ENCODE measurements around the gene MS4A13.
"Not testable (repeated sequence)": the region's sequence is repeated elsewhere in the genome, so short reads cannot be mapped to it uniquely, and the experiment has no call there.

MS4A13 gene

DNA sequence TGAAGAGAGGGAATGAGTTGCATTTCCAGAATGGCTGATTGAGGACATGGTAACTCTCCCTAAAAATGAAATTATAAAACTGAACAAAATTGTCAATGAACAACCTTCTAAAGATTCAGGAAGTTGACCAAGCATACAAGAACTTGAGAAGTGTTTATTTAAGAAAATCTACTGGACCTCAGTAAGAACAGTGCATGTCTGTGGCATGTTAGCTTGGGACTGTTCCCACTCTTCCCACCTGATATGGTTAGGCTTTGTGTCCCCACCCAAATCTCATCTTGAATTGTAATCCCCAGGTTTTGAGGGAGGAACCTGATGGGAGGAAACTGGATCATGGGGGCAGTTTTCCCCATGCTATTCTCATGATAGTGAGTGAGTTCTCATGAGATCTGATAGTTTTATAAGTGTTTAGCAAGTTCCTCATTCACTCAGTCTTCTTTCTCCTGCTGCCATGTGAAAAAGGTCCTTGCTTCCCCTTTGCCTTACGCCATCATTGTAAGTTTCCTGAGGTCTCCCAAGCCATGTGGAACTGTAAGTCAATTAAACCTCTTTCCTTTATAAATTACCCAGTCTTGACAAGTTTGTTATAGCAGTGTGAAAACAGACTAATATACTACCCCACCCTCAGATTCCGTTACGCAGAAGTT, 15.4 kb downstream of the MS4A13 start:
- DNase-seq (ENCODE audit: low spot score), result no peak

- DNase-seq (ENCODE audit: low spot score), result not testable (repeated sequence)
These were observed 17.2 kb downstream of the MS4A13 start for GRCh38 chr11:60532383-60532782.

- not testable (repeated sequence) for DNase-seq (ENCODE audit: low spot score)
These were observed 23.4 kb downstream of the MS4A13 start for GRCh38 chr11:60538627-60539026.

DNA sequence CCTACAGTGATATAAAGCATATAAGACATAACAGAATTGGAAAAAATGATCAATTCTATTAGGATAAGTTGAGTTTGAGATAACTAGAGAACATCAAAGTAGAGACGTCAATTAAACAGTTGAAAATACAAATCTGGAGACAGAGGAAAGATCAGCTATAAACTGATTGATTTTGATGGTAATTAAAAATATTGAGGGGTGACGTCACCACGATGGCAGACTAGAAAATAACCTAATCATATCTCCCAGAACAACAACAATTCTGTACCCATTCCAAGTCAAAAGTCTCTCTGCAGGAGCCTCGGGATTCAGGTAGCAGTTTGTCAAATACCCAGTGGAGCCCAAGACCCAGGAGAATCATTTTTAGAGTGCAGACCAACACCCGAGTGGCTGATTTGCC, 28.9 kb downstream of the MS4A13 start:
- DNase-seq (ENCODE audit: low spot score), result no peak

- no peak for DNase-seq (ENCODE audit: low spot score)
These were observed 46.1 kb downstream of the MS4A13 start for GRCh38 chr11:60561254-60561653.

DNA sequence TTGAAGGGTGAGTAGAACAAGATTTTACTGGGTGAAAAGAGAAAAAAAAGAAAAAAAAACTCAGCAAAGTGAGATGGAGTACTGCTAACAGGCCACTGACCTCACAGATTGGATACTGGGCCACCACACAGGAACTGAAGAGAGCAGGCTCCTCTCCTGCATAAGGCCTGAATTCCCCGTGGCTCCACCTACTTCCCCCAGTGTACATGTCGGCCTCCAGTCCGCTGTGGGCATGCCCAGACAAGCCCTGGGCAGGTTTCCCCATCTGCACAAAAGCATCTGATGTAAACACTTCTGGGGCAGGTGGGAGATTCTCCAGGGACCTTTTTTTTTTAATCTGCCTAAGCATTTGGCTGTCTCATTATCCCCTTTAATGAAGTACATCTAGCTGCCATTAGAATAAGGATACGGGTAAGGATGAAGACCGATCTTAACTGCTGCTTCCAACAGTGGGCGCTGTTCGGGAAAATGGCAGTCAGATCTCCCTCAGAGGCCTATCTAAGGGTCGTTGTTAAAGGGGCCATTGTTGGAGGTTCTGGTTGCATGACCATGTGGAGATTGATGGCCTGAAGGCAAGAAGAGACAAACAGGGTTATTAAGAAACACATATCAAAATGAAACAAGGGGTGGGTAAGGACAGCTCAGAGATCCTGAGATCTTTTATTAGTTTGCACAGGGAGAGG, 48.5 kb downstream of the MS4A13 start:
- peak; percentile 73 for DNase-seq (ENCODE audit: low spot score)

DNA sequence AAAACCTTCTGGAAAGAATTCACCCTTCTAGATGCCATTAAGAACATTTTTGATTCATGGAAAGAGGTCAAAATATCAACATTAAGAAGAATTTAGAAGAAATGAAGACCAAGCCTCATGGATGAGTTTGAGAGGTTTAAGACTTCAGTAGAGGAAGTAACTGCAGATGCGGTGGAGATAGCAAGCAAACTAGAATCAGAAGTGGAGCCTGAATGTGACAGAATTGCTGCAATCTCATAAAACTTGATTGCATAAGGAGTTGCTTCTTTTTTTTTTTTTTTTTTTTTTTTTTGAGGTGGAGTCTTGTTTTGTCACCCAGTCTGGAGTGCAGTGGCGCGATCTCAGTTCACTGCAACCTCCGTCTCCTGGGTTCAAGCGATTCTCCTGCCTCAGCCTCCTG, 51.6 kb downstream of the MS4A13 start:
- DNase-seq (ENCODE audit: low spot score), result no peak

GRCh38 chr11:60570970-60571369, 55.8 kb downstream of the MS4A13 start:
- no peak for DNase-seq (ENCODE audit: low spot score)

DNA sequence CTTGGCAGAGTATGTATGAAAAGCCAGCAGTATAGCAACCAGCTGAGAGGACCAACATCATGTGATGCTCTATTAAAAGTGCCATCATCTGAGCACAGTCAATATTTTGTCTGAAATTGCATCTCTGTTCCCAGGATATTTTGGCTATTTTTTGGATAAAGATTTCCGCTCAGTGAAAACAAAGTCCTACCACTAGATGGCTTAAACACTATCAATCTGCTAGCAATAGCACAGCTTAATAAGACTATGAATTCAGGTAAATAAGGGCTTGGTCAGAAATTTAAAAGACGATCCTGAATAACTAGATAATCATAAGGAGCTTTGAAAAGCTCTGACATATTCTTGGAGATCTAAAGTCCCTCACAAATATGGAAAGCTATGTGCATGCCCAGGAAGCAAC, 74.4 kb downstream of the MS4A13 start:
- no peak for DNase-seq (ENCODE audit: low spot score)

Measured in D341Med (cell line).